Left ventricle myocardium inferior (tissue), 1 donor: ENCODE measurements around the gene MEIS2. TPM values are rescaled to one million over a fixed set of nuclear protein-coding genes. Genes with fewer than 3 reads are reported as not detected.

Source experiments
- DNase-seq: peaks from one replicate; pipeline ENCODE4 v3.0.0-alpha.2; 2020
- H3K27ac ChIP-seq: fragments of 200-600 bp; replicated peaks from 2 replicates; pipeline ENCODE4 v1.8.0; 2021
- H3K27me3 ChIP-seq: fragments of 200-600 bp; 2 replicates; pipeline ENCODE4 v1.8.0; 2021; ENCODE audit warnings: low read depth
- H3K36me3 ChIP-seq: fragments of 200-600 bp; 2 replicates; pipeline ENCODE4 v1.8.0; 2021
- H3K4me1 ChIP-seq: fragments of 200-600 bp; 2 replicates; pipeline ENCODE4 v1.8.0; 2021
- H3K4me3 ChIP-seq: fragments of 200-600 bp; 2 replicates; pipeline ENCODE4 v1.8.0; 2021; ENCODE audit warnings: mild to moderate bottlenecking, moderate library complexity
- H3K9me3 ChIP-seq: fragments of 200-600 bp; replicated peaks from 2 replicates; pipeline ENCODE4 v1.8.0; 2021
- CTCF ChIP-seq: fragments of 200-600 bp; IDR thresholded peaks from 2 replicates; pipeline ENCODE4 v1.8.0; 2021; ENCODE audit warnings: antibody characterized with exemption, mild to moderate bottlenecking, borderline replicate concordance
- intact Hi-C: fragments of 100-400 bp; cut with micrococcal nuclease; formaldehyde crosslinking; loops from one replicate; pipeline ENCODE4 v1.11.0; 2022
- total RNA-seq: library from RNA; stranded (reverse); fragmentation: NEBNext Ultra II Directional; extraction: Animal tissue kit (Norgen Biotek cat#: 25700); gene quantifications from one replicate; pipeline ENCODE4 v1.2.1, GENCODE V29; 2021
- donor health status: DM: no; HTN: yes; CAD: no; lungs with severe emphysema.

The MEIS2 gene
- total RNA-seq, 1 donor from 2014 or later: 36.0 TPM

DNA sequence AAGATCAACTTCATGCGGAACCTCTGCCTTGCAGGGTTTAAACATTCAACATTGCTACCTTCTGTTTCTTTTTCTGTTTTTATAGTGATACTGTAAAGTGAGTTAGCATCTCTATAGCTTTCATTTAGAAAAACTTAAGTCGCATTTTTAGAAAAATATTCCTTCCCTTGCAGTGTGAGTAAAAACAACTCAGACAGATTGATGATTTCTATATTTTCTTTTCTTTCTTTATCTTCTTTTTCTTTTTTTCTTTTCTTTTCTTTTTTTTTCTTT lies 2.8 kb upstream of the MEIS2 start:
- Histone ChIP-seq H3K9me3 (no peaks in the 10 kb centered on the region), H3K4me1 (peaks cover 58% of the 10 kb centered on the region), H3K27me3 (peaks cover 60% of the 10 kb centered on the region), H3K36me3 (no peaks in the 10 kb centered on the region), H3K27ac (peak overlapping the region; percentile 97), H3K4me3 (peak overlapping the region; percentile 76)
- no peak for DNase-seq
- no peak for TF ChIP-seq CTCF
- intact Hi-C loops: no loop called here

GRCh38 chr15:37102305-37103162 lies 2.2 kb upstream of the MEIS2 start:
- Histone ChIP-seq H3K4me3 (peak overlapping the region; percentile 76), H3K27ac (peak overlapping the region; percentile 97), H3K9me3 (no peaks in the 10 kb centered on the region), H3K4me1 (peaks cover 63% of the 10 kb centered on the region), H3K36me3 (no peaks in the 10 kb centered on the region), H3K27me3 (peaks cover 58% of the 10 kb centered on the region)
- no peak for TF ChIP-seq CTCF
- intact Hi-C loops: no loop called here
- no peak for DNase-seq

DNA sequence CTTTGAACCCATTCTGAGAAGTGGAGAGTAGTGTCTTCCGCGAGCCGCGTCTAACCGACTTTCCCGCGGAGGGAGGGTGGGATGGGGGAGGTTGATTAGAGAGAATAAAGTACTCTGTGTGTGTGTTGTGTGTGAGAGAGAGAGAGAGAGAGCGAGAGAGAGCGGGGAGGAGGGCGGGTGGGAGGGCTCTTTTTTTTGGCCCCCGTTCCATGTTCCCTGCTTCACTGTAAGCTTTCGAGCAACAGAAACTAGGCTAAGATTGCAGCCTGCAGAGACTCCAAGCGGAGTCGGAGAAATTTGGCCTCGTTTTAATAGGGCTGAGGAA lies 1.6 kb upstream of the MEIS2 start:
- peaks cover 54% of the 10 kb centered on the region for H3K27me3 ChIP-seq
- no peak for TF ChIP-seq CTCF
- H3K36me3 ChIP-seq: no peaks in the 10 kb centered on the region
- intact Hi-C loops: no loop called here
- H3K4me3 ChIP-seq: peak overlapping the region; percentile 76
- no peaks in the 10 kb centered on the region for H3K9me3 ChIP-seq
- H3K4me1 ChIP-seq: peaks cover 69% of the 10 kb centered on the region
- DNase-seq: no peak
- H3K27ac ChIP-seq: peak overlapping the region; percentile 97

- intact Hi-C loops: no loop called here
- H3K9me3 ChIP-seq: no peaks in the 10 kb centered on the region
- H3K27me3 ChIP-seq: peaks cover 58% of the 10 kb centered on the region
- peak overlapping the region; percentile 76 for H3K4me3 ChIP-seq
- peak overlapping the region; percentile 97 for H3K27ac ChIP-seq
- no peak for TF ChIP-seq CTCF
- peaks cover 72% of the 10 kb centered on the region for H3K4me1 ChIP-seq
- DNase-seq: no peak
- H3K36me3 ChIP-seq: no peaks in the 10 kb centered on the region
Measured at GRCh38 chr15:37100966-37101215, 542 bp upstream of the MEIS2 start.

- peaks cover 78% of the 10 kb centered on the region for H3K4me1 ChIP-seq
- H3K9me3 ChIP-seq: no peaks in the 10 kb centered on the region
- H3K36me3 ChIP-seq: no peaks in the 10 kb centered on the region
- H3K27me3 ChIP-seq: peaks cover 48% of the 10 kb centered on the region
- intact Hi-C loops: no loop called here
- H3K27ac ChIP-seq: peak overlapping the region; percentile 97
- TF ChIP-seq CTCF: no peak
- DNase-seq: no peak
- peak overlapping the region; percentile 76 for H3K4me3 ChIP-seq
Measured at GRCh38 chr15:37099319-37100108, 835 bp downstream of the MEIS2 start.
